IPS-20b (cell line): Measurements from ENCODE around the gene RPS10.
"Not testable (repeated sequence)": the region's sequence is repeated elsewhere in the genome, so short reads cannot be mapped to it uniquely, and the experiment has no call there.

Experiments used
- H3K27ac ChIP-seq: one replicate; pipeline ENCODE4 v1.5.1; 2013; ENCODE audit warnings: low read length
- H3K27me3 ChIP-seq: 2 replicates; pipeline ENCODE4 v1.6.1; 2013; ENCODE audit warnings: mild to moderate bottlenecking, low read length, inconsistent platforms; ENCODE audit not compliant: insufficient read depth
- H3K36me3 ChIP-seq: 2 replicates; pipeline ENCODE4 v1.6.1; 2013; ENCODE audit warnings: low read depth, mild to moderate bottlenecking, inconsistent platforms, low read length, moderate library complexity; ENCODE audit not compliant: insufficient read depth
- H3K4me1 ChIP-seq: 2 replicates; pipeline ENCODE4 v1.6.1; 2013; ENCODE audit warnings: mild to moderate bottlenecking, control low read depth, inconsistent platforms, low read length, moderate library complexity; ENCODE audit not compliant: insufficient read depth
- H3K4me3 ChIP-seq: 2 replicates; pipeline ENCODE4 v1.5.1; 2013; ENCODE audit warnings: mild to moderate bottlenecking, low read length, inconsistent platforms
- H3K9ac ChIP-seq: 2 replicates; pipeline ENCODE4 v1.6.1; 2013; ENCODE audit warnings: low read depth, mild to moderate bottlenecking, inconsistent platforms, low read length, moderate library complexity
- H3K9me3 ChIP-seq: 2 replicates; pipeline ENCODE4 v1.6.1; 2013; ENCODE audit warnings: mild to moderate bottlenecking, low read depth, low read length, inconsistent platforms; ENCODE audit not compliant: insufficient read depth

Gene RPS10

GRCh38 chr6:34416877-34417371 is 8.9 kb downstream of the RPS10 start:
- Histone ChIP-seq H3K4me3 (no peak overlapping the region), H3K9me3 (no peaks in the 10 kb centered on the region), H3K36me3 (peaks cover 73% of the 10 kb centered on the region), H3K9ac (no peak overlapping the region), H3K27me3 (no peaks in the 10 kb centered on the region), H3K27ac (no peak overlapping the region), H3K4me1 (no peaks in the 10 kb centered on the region)

GRCh38 chr6:34414999-34415858 is 10.6 kb downstream of the RPS10 start:
- H3K27ac ChIP-seq = no peak overlapping the region
- no peak overlapping the region for H3K4me3 ChIP-seq
- H3K4me1 ChIP-seq = no peaks in the 10 kb centered on the region
- peaks cover 56% of the 10 kb centered on the region for H3K36me3 ChIP-seq
- H3K9ac ChIP-seq = no peak overlapping the region
- no peaks in the 10 kb centered on the region for H3K9me3 ChIP-seq
- no peaks in the 10 kb centered on the region for H3K27me3 ChIP-seq

GRCh38 chr6:34412643-34413214 is 13.1 kb downstream of the RPS10 start:
- no peak overlapping the region for H3K9ac ChIP-seq
- H3K4me3 ChIP-seq = no peak overlapping the region
- no peaks in the 10 kb centered on the region for H3K9me3 ChIP-seq
- H3K27ac ChIP-seq = no peak overlapping the region
- H3K4me1 ChIP-seq = no peaks in the 10 kb centered on the region
- peaks cover 31% of the 10 kb centered on the region for H3K36me3 ChIP-seq
- no peaks in the 10 kb centered on the region for H3K27me3 ChIP-seq

- Histone ChIP-seq H3K9ac (no peak overlapping the region), H3K4me3 (no peak overlapping the region), H3K36me3 (peaks cover 24% of the 10 kb centered on the region), H3K27me3 (no peaks in the 10 kb centered on the region), H3K4me1 (no peaks in the 10 kb centered on the region), H3K9me3 (no peaks in the 10 kb centered on the region), H3K27ac (no peak overlapping the region)
Observed at GRCh38 chr6:34412016-34412415, 13.9 kb downstream of the RPS10 start.

GRCh38 chr6:34407915-34408314 is 18.0 kb downstream of the RPS10 start:
- not testable (repeated sequence) for H3K9me3 ChIP-seq, H3K27me3 ChIP-seq, H3K4me1 ChIP-seq, H3K9ac ChIP-seq, H3K4me3 ChIP-seq, H3K36me3 ChIP-seq, H3K27ac ChIP-seq

GRCh38 chr6:34396518-34396917 is 29.4 kb downstream of the RPS10 start:
- Histone ChIP-seq H3K27me3 (no peaks in the 10 kb centered on the region), H3K36me3 (no peaks in the 10 kb centered on the region), H3K4me3 (no peak overlapping the region), H3K27ac (no peak overlapping the region), H3K9me3 (peaks cover 8% of the 10 kb centered on the region), H3K4me1 (no peaks in the 10 kb centered on the region), H3K9ac (no peak overlapping the region)

- Histone ChIP-seq H3K36me3 (no peaks in the 10 kb centered on the region), H3K27me3 (no peaks in the 10 kb centered on the region), H3K4me3 (no peak overlapping the region), H3K27ac (no peak overlapping the region), H3K9me3 (peaks cover 8% of the 10 kb centered on the region), H3K9ac (no peak overlapping the region), H3K4me1 (peaks cover 5% of the 10 kb centered on the region; the same call in 1 of the 2 replicates)
Observed at GRCh38 chr6:34393966-34394305, 31.9 kb downstream of the RPS10 start.

GRCh38 chr6:34393191-34393965 is 32.5 kb downstream of the RPS10 start:
- peaks cover 5% of the 10 kb centered on the region; the same call in 1 of the 2 replicates for H3K4me1 ChIP-seq
- peak overlapping the region; percentile 77; the same call in 1 of the 2 replicates for H3K9ac ChIP-seq
- H3K4me3 ChIP-seq = peak overlapping the region; percentile 87
- H3K27ac ChIP-seq = no peak overlapping the region
- H3K27me3 ChIP-seq = no peaks in the 10 kb centered on the region
- no peaks in the 10 kb centered on the region for H3K36me3 ChIP-seq
- peaks cover 8% of the 10 kb centered on the region for H3K9me3 ChIP-seq

GRCh38 chr6:34392497-34393190 is 33.2 kb downstream of the RPS10 start, which contains the start of gene NUDT3:
Gene NUDT3, minus strand, starts transcription at chr6:34392669. Its CDS starts 307 bp downstream, at chr6:34392362.
- peak within 1 kb of the TSS; percentile 77; the same call in 1 of the 2 replicates for H3K9ac ChIP-seq
- H3K9me3 ChIP-seq = peaks cover 8% of the 10 kb centered on the region
- no peaks in the 10 kb centered on the region for H3K36me3 ChIP-seq
- peaks cover 5% of the 10 kb centered on the region; the same call in 1 of the 2 replicates for H3K4me1 ChIP-seq
- no peaks in the 10 kb centered on the region for H3K27me3 ChIP-seq
- H3K4me3 ChIP-seq = peak within 1 kb of the TSS; percentile 87
- peak within 1 kb of the TSS; percentile 18 for H3K27ac ChIP-seq

GRCh38 chr6:34391786-34392496 is 33.9 kb downstream of the RPS10 start:
- H3K4me1 ChIP-seq = peaks cover 5% of the 10 kb centered on the region; the same call in 1 of the 2 replicates
- H3K27me3 ChIP-seq = no peaks in the 10 kb centered on the region
- peak overlapping the region; percentile 18 for H3K27ac ChIP-seq
- peak overlapping the region; percentile 77; the same call in 1 of the 2 replicates for H3K9ac ChIP-seq
- peak overlapping the region; percentile 87 for H3K4me3 ChIP-seq
- peaks cover 8% of the 10 kb centered on the region for H3K9me3 ChIP-seq
- H3K36me3 ChIP-seq = no peaks in the 10 kb centered on the region
